Measurements from ENCODE around the gene MINAR2.

Gene MINAR2

DNA sequence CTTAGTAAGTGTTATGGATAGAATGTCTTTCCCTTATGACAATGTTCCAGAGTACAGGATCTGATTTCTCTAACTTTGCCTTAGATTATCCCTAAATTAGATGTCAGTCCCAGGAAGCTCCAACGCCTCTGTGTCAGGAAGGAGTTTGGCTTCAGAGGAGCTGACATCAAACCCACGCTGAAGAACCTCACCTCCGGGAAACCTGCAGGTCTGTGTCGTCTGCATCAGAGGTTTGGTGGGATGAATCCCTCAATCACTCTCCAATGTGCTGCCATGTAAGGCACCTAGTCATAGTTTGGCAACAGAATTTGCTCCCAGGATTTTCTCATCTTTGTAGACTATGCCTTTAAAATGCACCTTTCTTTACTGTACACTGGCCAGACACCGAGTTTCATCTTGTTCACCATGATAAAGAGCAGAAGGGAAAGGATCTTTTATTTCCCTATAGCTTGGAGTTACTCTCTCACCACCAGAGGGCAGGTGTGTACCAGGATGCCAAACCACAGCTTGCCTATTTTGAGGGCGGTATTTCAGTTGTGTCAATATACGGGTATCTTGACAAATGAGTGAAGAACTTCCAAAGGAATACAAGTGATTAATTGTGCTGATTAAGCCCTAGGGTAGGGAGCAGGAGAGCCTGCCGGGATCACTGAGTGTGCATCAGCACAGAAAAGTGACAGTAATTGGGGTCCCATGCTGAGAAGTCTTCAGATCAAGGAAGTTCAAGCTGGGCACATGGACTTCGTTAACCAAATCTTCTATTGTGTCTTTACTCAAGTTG, 23.4 kb downstream of the MINAR2 start:
- peak; percentile 57 for DNase-seq (ENCODE audit: low spot score)

DNA sequence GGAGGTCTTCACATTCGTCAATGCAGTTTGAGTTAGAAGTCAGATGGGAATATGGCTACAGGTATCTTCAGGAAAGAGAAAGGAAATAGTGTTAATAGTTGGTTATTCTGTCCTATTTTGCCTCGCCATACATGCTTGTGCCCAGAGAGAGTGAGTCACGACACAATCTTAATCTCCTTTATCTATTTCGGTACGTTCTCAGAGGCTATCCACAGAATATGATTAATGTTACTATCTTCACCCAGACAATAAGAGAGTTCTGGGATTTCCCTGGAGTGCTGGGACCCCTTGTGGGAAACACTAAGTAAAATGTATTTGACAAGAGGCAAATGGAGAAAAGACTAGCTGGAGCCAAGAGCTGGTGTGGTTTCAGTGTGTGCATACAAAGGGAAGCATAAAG, 25.5 kb downstream of the MINAR2 start:
- no peak for DNase-seq (ENCODE audit: low spot score)

DNA sequence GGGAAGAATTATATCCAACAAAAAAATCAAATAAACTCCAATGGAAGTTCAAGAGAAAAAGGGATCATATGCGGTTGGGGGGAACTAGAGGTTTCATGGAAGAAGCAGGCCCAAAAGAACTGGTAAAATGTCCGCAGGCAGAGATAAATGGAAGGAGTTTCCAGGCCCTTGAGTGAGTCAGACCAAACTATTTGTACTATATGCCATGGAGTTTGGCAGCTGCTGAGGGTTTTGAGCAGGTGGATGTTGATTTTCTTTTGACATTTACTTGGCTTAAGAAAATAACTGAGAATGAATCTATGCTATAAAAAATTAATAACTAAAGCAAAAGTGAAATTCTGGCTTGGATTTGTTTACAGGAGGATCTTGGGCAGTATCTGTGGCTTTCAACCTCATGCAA, 33.7 kb downstream of the MINAR2 start:
- no peak for DNase-seq (ENCODE audit: low spot score)

DNA sequence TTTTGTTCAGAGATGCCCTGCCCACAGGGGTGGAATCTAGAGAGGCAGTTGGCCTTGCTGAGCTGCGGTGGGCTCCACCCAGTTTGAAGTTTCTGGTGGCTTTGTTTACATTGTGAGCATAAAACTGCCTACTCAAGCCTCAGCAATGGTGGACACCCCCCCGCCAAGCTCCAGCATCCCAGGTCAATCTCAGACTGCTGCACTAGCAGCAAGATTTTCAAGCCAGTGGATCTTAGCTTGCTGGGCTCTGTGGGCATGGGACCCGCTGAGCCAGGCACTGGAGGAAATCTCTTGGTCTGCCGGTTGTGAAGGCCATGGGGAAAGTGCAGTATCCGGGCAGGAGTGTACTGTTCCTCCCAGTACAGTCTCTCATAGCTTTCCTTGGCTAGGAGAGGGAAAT, 55.5 kb downstream of the MINAR2 start:
- DNase-seq (ENCODE audit: low spot score), result no peak

DNA sequence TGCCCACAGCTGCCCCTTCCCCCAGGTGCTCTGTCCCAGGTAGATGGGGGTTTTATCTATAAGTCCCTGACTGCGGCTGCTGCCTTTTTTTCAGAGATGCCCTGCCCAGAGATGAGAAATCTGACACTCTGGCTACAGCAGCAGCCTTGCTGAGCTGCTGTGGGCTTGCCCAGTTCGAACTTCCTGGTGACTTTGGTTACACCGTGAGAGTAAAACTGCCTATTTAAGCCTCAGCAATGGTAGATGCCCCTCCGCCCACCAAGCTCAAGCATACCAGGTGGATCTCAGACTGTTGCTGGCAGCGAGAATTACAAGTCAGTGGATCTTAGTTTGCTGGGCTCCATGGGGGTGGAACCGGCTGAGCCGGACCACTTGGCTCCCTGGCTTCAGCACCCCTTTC, 56.8 kb downstream of the MINAR2 start:
- no peak for DNase-seq (ENCODE audit: low spot score)

DNA sequence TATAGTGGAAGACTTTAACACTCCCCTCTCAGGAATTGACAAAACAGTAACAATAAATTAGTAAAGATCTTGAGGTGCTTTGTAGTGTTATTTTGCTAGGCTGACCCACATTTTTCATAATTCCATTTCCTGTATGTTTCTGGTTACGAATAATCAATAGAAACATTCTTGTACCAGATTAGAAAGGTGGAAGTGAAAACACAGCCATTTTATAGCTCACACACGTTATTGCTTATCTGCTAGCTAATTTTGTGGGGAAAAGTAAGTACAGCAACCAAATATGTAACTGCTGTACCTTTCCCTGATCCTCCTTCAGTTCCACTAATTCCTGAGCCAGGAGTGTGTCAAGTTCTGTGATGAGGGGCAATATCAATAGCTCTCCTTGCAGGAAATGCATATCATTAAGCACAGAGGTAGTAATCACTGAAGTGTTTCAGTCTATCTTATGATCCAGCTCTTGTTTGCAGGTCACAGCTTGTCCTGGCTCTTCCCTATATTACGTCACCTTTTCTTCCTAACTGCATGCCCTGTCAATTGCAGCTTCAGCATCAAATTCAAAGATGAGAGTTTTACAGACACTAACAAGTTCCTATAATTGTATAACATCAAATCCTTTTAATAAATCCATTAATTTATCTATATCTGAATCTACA, 59.4 kb downstream of the MINAR2 start:
- DNase-seq (ENCODE audit: low spot score), result no peak

All from LoVo (cell line).